ENCODE measurements around the gene APLP2.

GRCh38 chr11:130096042-130096441 lies 26.3 kb downstream of the APLP2 start:
- TF ChIP-seq, protein P1, sequence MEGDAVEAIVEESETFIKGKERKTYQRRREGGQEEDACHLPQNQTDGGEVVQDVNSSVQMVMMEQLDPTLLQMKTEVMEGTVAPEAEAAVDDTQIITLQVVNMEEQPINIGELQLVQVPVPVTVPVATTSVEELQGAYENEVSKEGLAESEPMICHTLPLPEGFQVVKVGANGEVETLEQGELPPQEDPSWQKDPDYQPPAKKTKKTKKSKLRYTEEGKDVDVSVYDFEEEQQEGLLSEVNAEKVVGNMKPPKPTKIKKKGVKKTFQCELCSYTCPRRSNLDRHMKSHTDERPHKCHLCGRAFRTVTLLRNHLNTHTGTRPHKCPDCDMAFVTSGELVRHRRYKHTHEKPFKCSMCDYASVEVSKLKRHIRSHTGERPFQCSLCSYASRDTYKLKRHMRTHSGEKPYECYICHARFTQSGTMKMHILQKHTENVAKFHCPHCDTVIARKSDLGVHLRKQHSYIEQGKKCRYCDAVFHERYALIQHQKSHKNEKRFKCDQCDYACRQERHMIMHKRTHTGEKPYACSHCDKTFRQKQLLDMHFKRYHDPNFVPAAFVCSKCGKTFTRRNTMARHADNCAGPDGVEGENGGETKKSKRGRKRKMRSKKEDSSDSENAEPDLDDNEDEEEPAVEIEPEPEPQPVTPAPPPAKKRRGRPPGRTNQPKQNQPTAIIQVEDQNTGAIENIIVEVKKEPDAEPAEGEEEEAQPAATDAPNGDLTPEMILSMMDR (conservative IDR thresholded peaks at IDR 0.05), result no peak
- no peak for TF ChIP-seq ZFX (IDR thresholded peaks at IDR 0.05)

Data from C4-2B (cell line).